Gastroesophageal sphincter (tissue), 4 donors: ENCODE data around the gene ODAD4. TPM values are rescaled to one million over a fixed set of nuclear protein-coding genes. Genes with fewer than 3 reads are reported as not detected.
A peak's percentile ranks its signal among the peaks of the same experiment; 100 is the strongest.

Experiments
- ATAC-seq: fragments of 150-250 bp; one replicate; pipeline ENCODE4 v1.9.1; 2016; ENCODE audit warnings: mild to moderate bottlenecking, moderate library complexity
- H3K27ac ChIP-seq, 4 donors: fragments of 200-600 bp; sonication (generic) in 3 of 4; 1 replicate in 3 of 4; 2 replicates in 1 of 4; pipeline ENCODE4 v1.5.1; 2016 to 2019
- H3K27me3 ChIP-seq: fragments of 200-600 bp; sonication (generic); one replicate; pipeline ENCODE4 v1.5.1; 2019
- H3K36me3 ChIP-seq, 2 donors: fragments of 200-600 bp; sonication (generic); one replicate each; pipeline ENCODE4 v1.5.1; 2019; ENCODE audit warnings: control low read depth in 1 of 2
- H3K4me1 ChIP-seq, 3 donors: fragments of 200-600 bp; sonication (generic); 1 replicate in 2 of 3; 2 replicates in 1 of 3; pipeline ENCODE4 v1.5.1; 2016 to 2019; ENCODE audit warnings: control low read depth in 2 of 3
- H3K4me3 ChIP-seq, 2 donors: fragments of 200-600 bp; sonication (generic); one replicate each; pipeline ENCODE4 v1.5.1; 2019; ENCODE audit warnings: mild to moderate bottlenecking in 1 of 2, moderate library complexity in 1 of 2
- H3K9me3 ChIP-seq, 3 donors: fragments of 200-600 bp; sonication (generic); one replicate each; pipeline ENCODE4 v1.5.1; 2017 to 2019; ENCODE audit warnings: control low read depth in 2 of 3
- CTCF ChIP-seq, 4 experiments: fragments of 200-600 bp in 2 of 4; fragments of 450-650 bp in 2 of 4; sonication (generic) in 1 of 4; IDR thresholded peaks; one replicate each; pipeline ENCODE4 v1.5.1; 2017 to 2019; ENCODE audit warnings: antibody characterized with exemption in 4 of 4, mild to moderate bottlenecking in 2 of 4, moderate library complexity in 2 of 4
- EP300 ChIP-seq: sonication (generic); formaldehyde crosslinking; IDR thresholded peaks from one replicate; pipeline ENCODE4 v1.6.1; 2017; ENCODE audit warnings: antibody characterized with exemption, mild to moderate bottlenecking
- POLR2A ChIP-seq, 2 donors: fragments of 450-650 bp; IDR thresholded peaks; one replicate each; pipeline ENCODE4 v1.6.1; 2017; ENCODE audit warnings: antibody characterized with exemption in 2 of 2, mild to moderate bottlenecking in 2 of 2, moderate library complexity in 1 of 2
- POLR2AphosphoS5 ChIP-seq: sonication (generic); formaldehyde crosslinking; IDR thresholded peaks from one replicate; pipeline ENCODE4 v1.6.1; 2017; ENCODE audit warnings: antibody characterized with exemption
- WGBS, 2 donors: methylation state at CpG; one replicate each; pipeline ENCODE4 v1.1.5; 2018; ENCODE audit warnings: low coverage in 1 of 2; 5-methylcytosine and 5-hydroxymethylcytosine counted together
- total RNA-seq, 4 donors: library from RNA; depleted of rRNA; stranded (reverse); fragments of >200 nt; gene quantifications; one replicate each; pipeline ENCODE4 v1.1.0, GENCODE V29; 2016

ODAD4 gene
- total RNA-seq, 4 donors from 2014 or later = 0.19 to 2.2 (median 0.60) TPM

- Histone ChIP-seq H3K9me3 (no peaks in the 10 kb centered on the region), H3K27ac (peak within 1 kb of the TSS; percentile 79 to 92 (median 89))
- peak; percentile 78 to 85 for TF ChIP-seq POLR2A (IDR thresholded peaks at IDR 0.05)
- TF ChIP-seq EP300 = no peak
- peak; percentile 87 for TF ChIP-seq POLR2AphosphoS5
- peak in 1 of 4 experiments; percentile 18 for TF ChIP-seq CTCF (IDR thresholded peaks at IDR 0.05)
Observed at GRCh38 chr17:41966463-41967140, 36.2 kb downstream of the ODAD4 start, which contains the start of gene CNP. Gene CNP, plus strand, starts transcription at chr17:41966795. Its CDS starts 90 bp downstream, at chr17:41966885.

GRCh38 chr17:41967141-41967920 is 36.9 kb downstream of the ODAD4 start:
- peaks cover 0 to 45% of the 10 kb centered on the region in 2 donors for H3K36me3 ChIP-seq
- no peaks in the 10 kb centered on the region for H3K9me3 ChIP-seq
- peak overlapping the region; percentile 78 to 81 for H3K4me3 ChIP-seq
- no peak for TF ChIP-seq EP300
- TF ChIP-seq POLR2A (IDR thresholded peaks at IDR 0.05) = no peak
- no peak for TF ChIP-seq CTCF (IDR thresholded peaks at IDR 0.05)
- no peak for TF ChIP-seq POLR2AphosphoS5
- 0 to 70% methylated on average over 2 to 4 of the region's 39 CpGs for WGBS, 2 donors
- ATAC-seq = peak; percentile 2
- H3K27me3 ChIP-seq = no peaks in the 10 kb centered on the region
- peaks cover 0 to 73% (median 20%) of the 10 kb centered on the region in 3 donors for H3K4me1 ChIP-seq
- H3K27ac ChIP-seq = peak overlapping the region; percentile 68 to 92 (median 89)

More at GRCh38 chr17:41966463-41967140, 36.2 kb downstream of the ODAD4 start, which contains the start of gene CNP:
- H3K4me3 ChIP-seq = peak within 1 kb of the TSS; percentile 78 to 81
- H3K4me1 ChIP-seq = peaks cover 0 to 67% (median 20%) of the 10 kb centered on the region in 3 donors
- peaks cover 0 to 38% of the 10 kb centered on the region in 2 donors for H3K36me3 ChIP-seq
- ATAC-seq = peak; percentile 94
- H3K27me3 ChIP-seq = no peaks in the 10 kb centered on the region
- 0% methylated on average over 2 to 9 of the region's 71 CpGs for WGBS, 2 donors

- Histone ChIP-seq H3K36me3 (peaks cover 0 to 52% of the 10 kb centered on the region in 2 donors), H3K27me3 (no peaks in the 10 kb centered on the region), H3K4me3 (peak overlapping the region in 1 of 2 donors; percentile 81), H3K4me1 (peaks cover 0 to 73% (median 20%) of the 10 kb centered on the region in 3 donors), H3K9me3 (no peaks in the 10 kb centered on the region), H3K27ac (peak overlapping the region in 3 of 4 donors; percentile 86 to 92 (median 92))
- 80% methylated on average over 1 of the region's 37 CpGs; no CpG with 5 or more reads in 1 of the 2 donors for WGBS, 2 donors
- TF ChIP-seq POLR2AphosphoS5 (no peak), CTCF (IDR thresholded peaks at IDR 0.05) (no peak), POLR2A (IDR thresholded peaks at IDR 0.05) (no peak), EP300 (no peak)
- ATAC-seq = no peak
Observed at GRCh38 chr17:41967921-41968578, 37.6 kb downstream of the ODAD4 start.

GRCh38 chr17:41968676-41969075 is 38.3 kb downstream of the ODAD4 start:
- ATAC-seq = no peak
- 78 to 93% methylated on average over 3 of the region's 10 CpGs for WGBS, 2 donors
- peak overlapping the region in 1 of 2 donors; percentile 81 for H3K4me3 ChIP-seq
- H3K4me1 ChIP-seq = peaks cover 0 to 78% (median 26%) of the 10 kb centered on the region in 3 donors
- peaks cover 0 to 58% of the 10 kb centered on the region in 2 donors for H3K36me3 ChIP-seq
- H3K9me3 ChIP-seq = no peaks in the 10 kb centered on the region
- H3K27me3 ChIP-seq = no peaks in the 10 kb centered on the region
- TF ChIP-seq POLR2AphosphoS5 (no peak), EP300 (no peak), CTCF (IDR thresholded peaks at IDR 0.05) (no peak), POLR2A (IDR thresholded peaks at IDR 0.05) (no peak)
- H3K27ac ChIP-seq = peak overlapping the region in 2 of 4 donors; percentile 92
